Natural killer cell (primary cell): ENCODE measurements around the gene BEND7. TPM values are rescaled to one million over a fixed set of nuclear protein-coding genes. Genes with fewer than 3 reads are reported as not detected.
A peak's percentile ranks its signal among the peaks of the same experiment; 100 is the strongest.

Experiments
- ATAC-seq, 3 donors: fragments of 150-1000 bp in 2 of 3; fragments of 200-7000 bp in 1 of 3; cut with Tn5 transposase; 1 replicate in 1 of 3; 2 replicates in 2 of 3; pipeline ENCODE4 v1.10.0; 2021; ENCODE audit warnings: mild to moderate bottlenecking in 2 of 3, moderate library complexity in 2 of 3
- DNase-seq, 2 donors: peaks; one replicate each; pipeline versions ENCODE4 v3.0.0 to v3.0.0-alpha.2; 2013 to 2021; ENCODE audit warnings: mixed read lengths in 1 of 2
- H3K27ac ChIP-seq: one replicate; pipeline ENCODE4 v1.5.1; 2013; ENCODE audit warnings: mild to moderate bottlenecking, low read length
- H3K27me3 ChIP-seq: one replicate; pipeline ENCODE4 v1.6.1; 2013; ENCODE audit warnings: low read length; ENCODE audit not compliant: control insufficient read depth, insufficient read depth
- H3K36me3 ChIP-seq: one replicate; pipeline ENCODE4 v1.6.1; 2013; ENCODE audit warnings: low read length; ENCODE audit not compliant: control insufficient read depth, insufficient read depth
- H3K4me1 ChIP-seq: one replicate; pipeline ENCODE4 v1.6.1; 2013; ENCODE audit warnings: low read length; ENCODE audit not compliant: control insufficient read depth, insufficient read depth
- H3K4me3 ChIP-seq: one replicate; pipeline ENCODE4 v1.5.1; 2013; ENCODE audit warnings: low read length
- H3K9me3 ChIP-seq: one replicate; pipeline ENCODE4 v1.6.1; 2013; ENCODE audit warnings: low read length; ENCODE audit not compliant: control insufficient read depth, insufficient read depth
- H3K27ac Mint-ChIP-seq, 2 donors: one replicate each; pipeline ENCODE4 v1.8.0; 2022; ENCODE audit warnings: mild to moderate bottlenecking in 2 of 2, mixed read lengths in 2 of 2, moderate library complexity in 1 of 2
- H3K27me3 Mint-ChIP-seq, 2 donors: one replicate each; pipeline ENCODE4 v1.8.0; 2022; ENCODE audit warnings: low read depth in 2 of 2, mixed read lengths in 2 of 2
- H3K36me3 Mint-ChIP-seq: one replicate; pipeline ENCODE4 v1.8.0; 2022; ENCODE audit warnings: mixed read lengths
- H3K4me1 Mint-ChIP-seq, 2 donors: one replicate each; pipeline ENCODE4 v1.8.0; 2022; ENCODE audit warnings: mixed read lengths in 2 of 2
- H3K4me3 Mint-ChIP-seq: one replicate; pipeline ENCODE4 v1.8.0; 2022; ENCODE audit warnings: mild to moderate bottlenecking, moderate library complexity, mixed read lengths
- H3K9me3 Mint-ChIP-seq, 2 donors: one replicate each; pipeline ENCODE4 v1.8.0; 2022; ENCODE audit warnings: mixed read lengths in 2 of 2
- WGBS: methylation state at CpG from one replicate; pipeline ENCODE4 v1.1.7; 2013; ENCODE audit warnings: missing lambda C conversion rate; ENCODE audit not compliant: insufficient coverage; 5-methylcytosine and 5-hydroxymethylcytosine counted together
- intact Hi-C: fragments of 100-400 bp; cut with micrococcal nuclease; formaldehyde crosslinking; loops from one replicate; pipeline ENCODE4 v1.14.2; 2022
- total RNA-seq, 4 donors: library from RNA; stranded (reverse); fragments of 120-200 nt in 1 of 4; gene quantifications; one replicate each; pipeline versions ENCODE4 v1.2.3 to v1.2.4, GENCODE V29; 2013 to 2022
- TF ChIP-seq, protein P1 (sequence below): fragments of 200-600 bp; IDR thresholded peaks from one replicate; pipeline ENCODE4 v1.8.0; 2022; ENCODE audit warnings: antibody characterized with exemption

Gene BEND7
- total RNA-seq, 3 donors from 2014 or later (not counting 1 experiment from before 2014, with no cell fraction given): 0.38 TPM; not detected in 2

DNA sequence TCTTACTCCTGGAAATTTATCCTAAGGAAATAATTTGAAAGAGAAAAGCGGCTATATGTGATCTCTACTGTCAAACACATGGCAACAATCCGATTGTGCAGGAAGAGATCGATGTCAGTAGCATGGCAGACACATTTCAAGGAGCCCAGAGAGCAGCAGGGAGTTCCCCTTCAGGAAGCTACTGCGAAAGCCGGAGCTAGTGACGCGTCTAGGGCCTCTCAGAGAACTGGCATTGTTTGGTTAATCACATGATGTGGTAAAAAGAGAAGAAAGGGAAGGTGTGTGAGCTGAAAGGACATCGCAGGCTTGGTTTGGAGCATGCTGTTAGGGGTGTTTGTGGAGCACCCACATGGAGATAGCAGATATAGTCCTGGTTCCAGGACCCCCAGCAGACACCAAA lies 74.9 kb downstream of the BEND7 start:
- Histone ChIP-seq H3K27ac (no peak overlapping the region), H3K27me3 (no peaks in the 10 kb centered on the region), H3K36me3 (no peaks in the 10 kb centered on the region), H3K9me3 (no peaks in the 10 kb centered on the region), H3K4me3 (no peak overlapping the region), H3K4me1 (no peaks in the 10 kb centered on the region)
- ATAC-seq (peak in 1 of 3 donors; percentile 61), DNase-seq (peak in 1 of 2 donors; percentile 55)
- TF ChIP-seq, protein P1, sequence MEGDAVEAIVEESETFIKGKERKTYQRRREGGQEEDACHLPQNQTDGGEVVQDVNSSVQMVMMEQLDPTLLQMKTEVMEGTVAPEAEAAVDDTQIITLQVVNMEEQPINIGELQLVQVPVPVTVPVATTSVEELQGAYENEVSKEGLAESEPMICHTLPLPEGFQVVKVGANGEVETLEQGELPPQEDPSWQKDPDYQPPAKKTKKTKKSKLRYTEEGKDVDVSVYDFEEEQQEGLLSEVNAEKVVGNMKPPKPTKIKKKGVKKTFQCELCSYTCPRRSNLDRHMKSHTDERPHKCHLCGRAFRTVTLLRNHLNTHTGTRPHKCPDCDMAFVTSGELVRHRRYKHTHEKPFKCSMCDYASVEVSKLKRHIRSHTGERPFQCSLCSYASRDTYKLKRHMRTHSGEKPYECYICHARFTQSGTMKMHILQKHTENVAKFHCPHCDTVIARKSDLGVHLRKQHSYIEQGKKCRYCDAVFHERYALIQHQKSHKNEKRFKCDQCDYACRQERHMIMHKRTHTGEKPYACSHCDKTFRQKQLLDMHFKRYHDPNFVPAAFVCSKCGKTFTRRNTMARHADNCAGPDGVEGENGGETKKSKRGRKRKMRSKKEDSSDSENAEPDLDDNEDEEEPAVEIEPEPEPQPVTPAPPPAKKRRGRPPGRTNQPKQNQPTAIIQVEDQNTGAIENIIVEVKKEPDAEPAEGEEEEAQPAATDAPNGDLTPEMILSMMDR: no peak
- intact Hi-C loops: no loop called here
- no peaks in the 10 kb centered on the region for H3K36me3 Mint-ChIP-seq
- no peaks in the 10 kb centered on the region for H3K4me1 Mint-ChIP-seq
- WGBS: 20% methylated on average over 8 of the region's 8 CpGs
- H3K9me3 Mint-ChIP-seq: no peaks in the 10 kb centered on the region
- H3K4me3 Mint-ChIP-seq: no peak overlapping the region
- no peak overlapping the region for H3K27ac Mint-ChIP-seq
- peaks cover 16 to 26% of the 10 kb centered on the region in 2 donors for H3K27me3 Mint-ChIP-seq

GRCh38 chr10:13450069-13450468 lies 78.7 kb downstream of the BEND7 start:
- Mint-ChIP-seq H3K27me3 (peaks cover 16 to 18% of the 10 kb centered on the region in 2 donors), H3K27ac (no peak overlapping the region), H3K9me3 (no peaks in the 10 kb centered on the region), H3K4me1 (no peaks in the 10 kb centered on the region), H3K36me3 (no peaks in the 10 kb centered on the region), H3K4me3 (no peak overlapping the region)
- Histone ChIP-seq H3K9me3 (no peaks in the 10 kb centered on the region), H3K4me3 (no peak overlapping the region), H3K4me1 (no peaks in the 10 kb centered on the region), H3K27ac (no peak overlapping the region), H3K36me3 (no peaks in the 10 kb centered on the region), H3K27me3 (no peaks in the 10 kb centered on the region)
- intact Hi-C loops: no loop called here
- ATAC-seq (no peak), DNase-seq (no peak)
- TF ChIP-seq, protein P1: no peak
- WGBS: 83% methylated on average over 4 of the region's 4 CpGs

- H3K9me3 Mint-ChIP-seq: no peaks in the 10 kb centered on the region
- Histone ChIP-seq H3K27ac (no peak overlapping the region), H3K4me1 (no peaks in the 10 kb centered on the region), H3K9me3 (no peaks in the 10 kb centered on the region), H3K27me3 (no peaks in the 10 kb centered on the region), H3K4me3 (no peak overlapping the region), H3K36me3 (no peaks in the 10 kb centered on the region)
- DNase-seq (no peak), ATAC-seq (no peak)
- TF ChIP-seq, protein P1: no peak
- peaks cover 16% of the 10 kb centered on the region in 2 donors for H3K27me3 Mint-ChIP-seq
- no peak overlapping the region for H3K27ac Mint-ChIP-seq
- 93% methylated on average over 5 of the region's 7 CpGs for WGBS
- H3K36me3 Mint-ChIP-seq: no peaks in the 10 kb centered on the region
- no peak overlapping the region for H3K4me3 Mint-ChIP-seq
- intact Hi-C loops: no loop called here
- no peaks in the 10 kb centered on the region for H3K4me1 Mint-ChIP-seq
These were observed 79.5 kb downstream of the BEND7 start for GRCh38 chr10:13449296-13449695.

DNA sequence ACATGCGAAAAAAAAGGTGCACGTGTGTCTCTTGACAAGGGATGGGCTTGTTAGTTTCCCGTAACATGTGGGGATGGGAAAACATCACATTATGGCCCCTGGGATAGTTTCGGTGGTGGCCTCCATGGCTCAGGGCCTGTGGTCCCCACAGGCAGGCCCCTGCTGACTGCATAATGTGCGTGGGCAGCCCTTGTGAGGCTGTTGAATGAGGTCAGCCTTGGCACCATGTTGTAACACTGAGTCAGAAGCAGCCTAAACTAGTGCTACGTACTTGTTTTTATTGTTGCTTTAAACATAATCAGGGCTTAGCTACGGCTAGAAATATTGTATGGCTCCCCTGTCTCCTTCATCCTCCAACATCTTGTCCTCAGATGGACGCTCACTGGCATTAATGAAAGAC lies 80.6 kb downstream of the BEND7 start:
- Mint-ChIP-seq H3K4me1 (no peaks in the 10 kb centered on the region), H3K27me3 (peaks cover 10 to 16% of the 10 kb centered on the region in 2 donors), H3K9me3 (no peaks in the 10 kb centered on the region), H3K4me3 (no peak overlapping the region), H3K36me3 (no peaks in the 10 kb centered on the region), H3K27ac (no peak overlapping the region)
- intact Hi-C loops: no loop called here
- TF ChIP-seq, protein P1: no peak
- no peaks in the 10 kb centered on the region for H3K27me3 ChIP-seq
- H3K4me1 ChIP-seq: no peaks in the 10 kb centered on the region
- H3K27ac ChIP-seq: no peak overlapping the region
- H3K36me3 ChIP-seq: no peaks in the 10 kb centered on the region
- H3K9me3 ChIP-seq: no peaks in the 10 kb centered on the region
- ATAC-seq (no peak), DNase-seq (no peak)
- H3K4me3 ChIP-seq: no peak overlapping the region
- WGBS: 82% methylated on average over 8 of the region's 8 CpGs
